Hematopoietic multipotent progenitor cell (in vitro differentiated cells): ENCODE measurements around the gene NELFB. TPM values are rescaled to one million over a fixed set of nuclear protein-coding genes. Genes with fewer than 3 reads are reported as not detected.
"Not testable (repeated sequence)": the region's sequence is repeated elsewhere in the genome, so short reads cannot be mapped to it uniquely, and the experiment has no call there.

ENCODE experiments used
- DNase-seq, 3 donors: peaks; one replicate each; pipeline ENCODE4 v3.0.0-alpha.2; 2011 to 2015; ENCODE audit warnings: low read depth in 2 of 3, low spot score in 2 of 3
- total RNA-seq: library from RNA; depleted of rRNA; stranded (reverse); fragments of >200 nt; gene quantifications from one replicate; pipeline ENCODE4 v1.2.3, GENCODE V29; 2012

NELFB gene
- total RNA-seq, 1 donor: 72.7 TPM

DNA sequence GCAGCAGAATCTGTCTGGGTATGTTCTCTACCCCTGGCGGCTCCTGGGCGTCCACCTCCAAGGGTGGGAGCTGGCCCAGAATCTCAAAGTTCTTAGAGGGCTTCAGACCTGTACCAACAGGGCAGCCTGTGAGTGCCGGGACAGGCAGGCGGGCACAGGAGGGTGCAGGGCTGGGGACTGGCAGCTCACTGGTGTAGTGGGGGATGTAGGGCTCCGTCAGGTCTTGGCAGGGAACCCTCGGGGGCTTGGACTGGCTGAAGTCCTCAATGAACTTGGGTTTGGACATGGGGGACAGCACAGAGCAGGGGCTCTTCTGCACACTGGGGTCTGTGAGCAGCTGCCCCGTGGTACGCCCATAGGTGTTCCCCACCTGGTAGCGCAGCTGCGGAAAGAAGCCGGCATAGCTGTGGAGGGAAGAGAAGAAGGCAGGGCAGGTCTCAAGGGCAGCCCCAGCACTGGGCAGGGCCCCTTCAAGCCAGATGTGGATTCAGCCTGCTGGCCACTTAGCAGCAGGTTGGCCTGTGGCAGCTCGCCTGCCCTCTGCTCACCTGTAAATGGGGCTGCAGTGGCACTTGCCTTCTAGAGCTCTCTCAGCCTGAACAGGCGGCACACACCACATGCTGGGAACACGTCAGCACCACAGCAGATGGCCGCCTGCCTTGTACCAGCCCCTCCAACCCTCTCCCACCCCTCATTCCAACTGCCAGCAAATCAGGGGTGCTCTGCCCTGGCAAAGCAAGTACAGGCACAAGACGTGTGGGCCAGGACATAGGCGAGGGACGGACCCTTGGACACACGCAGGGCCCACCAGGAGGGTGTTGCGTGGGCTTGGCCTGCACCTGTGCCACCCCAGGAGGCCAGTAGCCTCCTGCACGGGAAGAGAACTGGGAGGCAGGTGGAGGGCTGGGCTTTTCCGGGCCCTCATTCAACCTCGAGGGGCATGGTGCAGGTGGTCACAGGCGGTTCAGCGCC, 9.4 kb upstream of the NELFB start:
- no peak for DNase-seq

DNA sequence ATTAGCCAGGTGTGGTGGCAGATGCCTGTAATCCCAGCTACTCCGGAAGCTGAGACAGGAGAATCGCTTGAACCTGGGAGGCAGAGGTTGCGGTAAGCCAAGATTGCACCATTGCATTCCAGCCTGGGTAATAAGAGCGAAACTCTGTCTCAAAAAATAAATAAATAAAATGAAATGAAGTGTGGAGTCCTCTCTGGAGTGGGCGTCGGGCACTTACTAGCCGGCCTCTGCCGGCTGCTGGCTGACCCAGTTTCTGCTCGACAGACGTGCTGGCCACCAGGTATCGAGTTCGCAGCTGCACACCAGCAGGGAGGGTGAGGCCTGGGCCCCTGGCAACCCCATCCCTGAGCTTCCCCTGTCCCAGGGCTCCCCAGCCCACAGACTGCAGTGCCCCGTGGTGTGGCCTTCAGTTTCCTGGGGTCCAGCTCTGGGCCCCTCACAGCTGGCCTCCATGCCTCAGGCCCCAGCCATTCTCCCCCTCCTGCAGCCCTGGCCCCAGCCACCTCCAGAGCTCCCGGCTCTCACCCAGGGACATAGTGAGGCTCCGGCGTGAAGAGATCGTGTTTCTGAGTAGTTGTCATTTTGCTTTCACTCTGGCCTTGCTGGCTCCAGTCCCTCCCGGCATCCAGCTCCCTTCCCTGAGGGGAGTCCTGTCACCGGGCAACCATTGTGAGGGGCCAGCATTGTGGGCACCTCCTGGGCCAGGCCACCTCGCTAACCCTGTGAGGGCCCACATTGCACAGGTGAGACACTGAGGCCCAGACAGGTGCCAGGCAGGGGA, 7.8 kb upstream of the NELFB start:
- no peak for DNase-seq

DNA sequence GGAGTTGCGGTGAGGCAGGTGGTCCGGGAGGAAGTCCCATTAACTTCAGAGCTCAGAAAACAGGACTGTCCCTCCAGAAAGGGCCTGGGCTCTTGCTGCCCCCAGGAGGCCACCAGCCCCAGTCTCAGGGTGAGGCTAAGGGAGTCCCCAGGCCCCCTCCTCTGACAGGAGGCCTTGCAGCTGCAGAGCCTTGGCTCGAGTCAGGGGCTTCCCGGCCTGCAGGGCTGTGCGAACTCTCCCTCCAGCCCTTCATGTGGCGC, 7.3 kb upstream of the NELFB start:
- DNase-seq: no peak

DNA sequence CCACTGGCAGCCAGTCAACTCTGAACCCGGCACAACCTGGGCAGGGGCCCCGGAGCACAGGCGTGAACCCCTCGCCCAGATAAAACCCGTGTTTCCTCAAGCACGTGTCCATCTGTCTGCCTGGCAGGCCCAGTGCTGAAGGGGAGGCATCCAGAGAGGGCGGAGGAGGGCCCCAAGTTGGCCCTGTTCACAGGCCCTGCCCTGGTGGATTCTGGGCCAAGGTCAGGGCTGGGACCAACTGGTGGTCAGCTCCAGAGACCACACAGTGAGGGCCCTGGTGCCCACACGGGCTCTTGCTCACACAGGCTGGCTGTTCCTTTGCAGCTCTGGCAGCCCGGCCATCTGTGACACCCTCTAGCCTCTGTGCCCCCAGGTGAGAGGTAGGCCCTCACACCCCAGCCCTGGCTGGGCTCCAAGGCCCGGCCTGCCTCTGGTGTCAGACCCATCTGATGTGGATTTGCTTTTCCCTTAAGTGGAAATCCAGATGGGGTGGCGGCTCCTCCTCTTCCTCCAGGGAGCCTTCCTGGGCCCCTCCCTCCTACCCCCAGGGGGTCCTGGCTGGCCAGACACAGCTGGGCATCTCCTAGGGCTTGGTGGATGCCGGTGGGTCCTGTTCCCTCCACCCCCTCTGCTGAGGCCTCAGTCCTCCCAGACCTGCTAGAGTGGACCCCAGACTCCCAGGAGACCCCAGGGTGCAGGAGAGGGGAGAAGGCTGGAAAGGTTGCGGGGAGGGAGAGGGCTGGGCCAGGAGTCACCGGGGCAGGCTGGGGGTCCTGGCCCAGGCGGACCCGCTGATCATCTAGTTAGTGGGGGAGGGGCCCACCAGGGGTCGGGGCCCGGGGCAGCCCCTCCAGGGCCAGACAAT, 4.6 kb upstream of the NELFB start:
- DNase-seq: no peak

DNA sequence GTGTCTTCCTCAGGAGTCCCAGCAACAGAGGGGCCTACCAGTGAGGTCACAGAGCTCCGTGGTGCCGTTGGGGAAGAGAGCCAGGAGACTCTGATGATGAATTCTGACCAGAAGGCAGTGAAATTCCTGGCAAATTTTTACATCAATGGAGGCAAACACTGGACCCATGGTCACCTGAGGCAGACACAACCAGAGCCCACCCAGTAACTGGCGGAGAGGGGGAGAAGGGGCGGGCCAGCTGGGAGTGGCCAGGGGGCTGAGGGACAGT, 4.0 kb upstream of the NELFB start, which contains the start of gene STPG3:
STPG3 (plus strand) TSS at position 93 of the 268 bp plus-strand sequence; CDS start at position 94, 1 bp downstream.
- DNase-seq: no peak

DNA sequence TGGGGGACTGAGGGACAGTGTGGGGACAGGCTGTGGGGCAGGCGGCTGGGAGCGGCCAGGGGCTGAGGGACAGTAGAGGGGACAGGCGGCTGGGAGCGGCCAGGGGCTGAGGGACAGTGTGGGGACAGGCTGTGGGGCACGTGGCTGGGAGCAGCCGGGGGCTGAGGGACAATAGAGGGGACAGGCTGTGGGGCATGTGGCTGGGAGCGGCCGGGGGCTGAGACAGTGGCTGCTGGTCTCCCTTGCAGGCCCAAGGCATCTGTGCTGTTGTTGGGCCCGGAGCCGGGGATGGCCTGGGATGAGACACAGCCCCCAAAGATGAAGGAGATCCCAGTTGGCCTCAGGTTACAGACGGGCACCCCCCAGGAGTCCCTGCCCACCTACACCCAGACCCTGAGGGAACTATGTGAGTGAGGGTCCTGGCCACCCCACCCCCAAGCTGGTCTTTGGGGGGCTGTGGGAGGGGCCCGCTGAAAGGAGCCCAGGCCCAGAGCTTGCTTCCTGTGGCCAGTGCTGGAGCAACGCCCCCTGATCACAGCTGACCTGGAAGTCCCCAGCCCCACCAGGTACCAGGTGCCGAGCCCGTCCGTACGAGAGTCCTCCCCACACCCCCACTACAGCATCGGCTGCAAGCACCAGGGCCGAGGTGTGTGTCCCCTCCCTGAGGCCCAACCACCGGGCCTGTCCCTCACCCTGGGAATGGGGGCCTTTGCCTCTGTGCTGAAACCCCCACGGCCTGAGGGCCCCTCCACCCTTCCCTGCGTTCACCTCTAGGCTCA, 3.4 kb upstream of the NELFB start:
- no peak for DNase-seq

DNA sequence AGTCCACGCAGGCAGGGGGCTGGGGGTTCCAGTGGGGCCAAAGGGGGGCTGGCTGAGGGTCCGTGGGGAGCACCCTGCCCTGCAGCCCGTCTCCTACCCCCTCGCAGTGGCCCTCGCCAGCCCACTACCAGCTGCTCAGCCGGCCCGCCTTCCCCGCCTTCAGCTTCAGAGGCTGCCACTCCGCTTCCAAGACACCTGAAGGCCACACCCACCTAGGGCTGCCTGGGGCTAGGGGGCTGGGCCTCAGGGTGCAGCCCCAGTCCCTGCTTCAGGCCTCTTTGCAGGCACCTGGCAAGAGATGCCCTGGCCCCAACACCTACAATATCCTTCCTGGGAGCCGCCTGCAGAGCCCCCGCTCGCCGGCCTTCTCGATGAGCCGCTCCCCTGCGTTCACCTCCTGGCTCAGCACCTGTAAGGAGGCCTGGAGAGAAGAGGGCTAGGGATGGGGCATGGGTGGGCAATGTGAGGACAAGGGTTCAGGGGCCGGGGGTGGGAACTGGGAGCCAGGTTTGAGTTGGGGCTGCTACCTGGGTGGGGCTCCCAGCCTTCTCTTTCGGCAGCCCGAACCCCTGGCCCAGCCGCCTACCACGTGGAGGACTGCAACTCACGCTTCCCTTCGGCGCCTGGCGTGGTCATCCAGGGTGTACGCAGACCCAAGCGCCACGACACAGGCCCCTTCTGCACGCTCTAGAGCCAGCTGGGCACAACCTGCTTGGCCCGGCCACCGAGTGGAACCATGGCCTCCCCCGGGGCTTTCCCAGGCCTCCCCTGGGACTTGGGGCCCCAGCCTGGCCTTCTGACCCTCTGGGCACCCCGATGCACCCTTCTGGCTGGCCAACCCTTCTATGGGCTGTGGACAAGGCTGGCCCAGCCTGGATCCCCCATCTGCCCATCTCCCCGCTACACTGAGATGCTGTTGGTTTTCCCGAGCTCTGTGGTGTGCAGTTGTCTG, 2.3 kb upstream of the NELFB start:
- no peak for DNase-seq

DNA sequence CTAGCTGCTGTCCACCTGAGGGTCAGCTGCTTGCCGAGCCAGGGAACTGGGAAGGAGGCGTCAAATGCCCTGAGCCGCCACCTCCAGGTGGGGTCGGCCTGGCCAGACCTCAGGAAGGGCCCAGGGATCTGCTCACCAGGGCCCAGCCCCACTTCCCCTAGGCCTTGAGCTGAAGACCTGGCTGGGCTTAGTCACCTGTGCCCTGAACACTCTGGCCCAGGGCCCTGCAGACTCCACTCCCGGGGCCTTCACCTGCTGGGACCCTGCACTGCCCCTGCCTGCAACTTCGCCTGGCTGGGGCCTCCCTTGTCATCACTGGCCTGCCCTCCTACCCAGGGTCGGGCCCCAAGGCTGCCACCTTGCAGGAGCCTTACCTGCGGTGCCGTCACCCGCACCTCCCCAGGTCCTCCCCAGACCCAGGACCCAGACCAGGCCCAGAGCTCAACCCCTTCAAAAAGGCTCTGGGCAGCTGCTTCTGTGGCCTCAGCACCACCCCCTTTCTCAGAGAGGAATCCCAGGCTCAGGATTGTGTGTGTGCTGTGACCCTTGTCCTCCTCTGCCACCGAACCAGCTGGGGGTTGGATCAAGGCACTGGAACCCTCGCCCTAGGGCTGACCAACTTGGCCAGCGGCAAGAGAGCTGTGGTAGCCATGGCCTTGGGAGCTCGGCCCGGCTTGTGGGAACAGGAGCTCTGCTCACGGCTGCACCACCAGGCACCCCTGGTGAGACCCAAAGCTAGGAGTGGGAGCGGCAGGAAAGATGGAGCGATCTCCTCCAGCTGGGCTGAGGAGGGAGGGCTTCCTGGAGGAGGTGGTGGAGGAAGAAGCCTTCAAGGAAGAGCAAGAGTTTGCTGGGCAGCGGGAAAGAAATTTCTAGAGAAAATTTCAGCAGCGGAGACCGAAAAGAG, 1.2 kb upstream of the NELFB start:
- DNase-seq: no peak

DNA sequence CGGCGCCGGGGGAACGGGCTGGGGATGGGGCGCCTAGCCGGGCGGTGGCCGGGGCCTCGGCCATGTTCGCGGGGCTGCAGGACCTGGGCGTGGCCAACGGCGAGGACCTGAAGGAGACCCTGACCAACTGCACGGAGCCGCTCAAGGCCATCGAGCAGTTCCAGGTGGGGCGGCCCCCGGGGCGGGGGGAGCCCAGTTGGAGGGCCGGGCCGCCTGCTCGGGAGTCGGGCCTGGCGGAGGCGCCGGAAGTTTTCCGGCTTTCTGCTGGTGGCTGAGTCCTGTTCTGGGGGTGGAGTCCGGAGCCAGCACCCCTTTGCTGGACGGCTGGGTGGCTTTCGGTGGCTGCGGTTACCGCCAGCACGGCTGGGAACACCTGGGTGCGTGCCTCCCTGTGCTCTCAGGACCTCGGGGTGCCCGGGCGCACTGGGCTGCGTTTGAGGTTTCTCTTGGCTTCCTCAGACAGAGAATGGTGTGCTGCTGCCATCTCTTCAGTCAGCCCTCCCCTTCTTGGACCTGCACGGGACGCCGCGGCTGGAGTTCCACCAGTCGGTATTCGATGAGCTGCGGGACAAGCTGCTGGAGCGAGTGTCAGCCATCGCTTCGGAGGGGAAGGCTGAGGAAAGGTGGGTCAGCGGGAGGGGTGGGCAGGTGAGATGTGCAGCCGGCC, 454 bp downstream of the NELFB start:
- no peak for DNase-seq

DNA sequence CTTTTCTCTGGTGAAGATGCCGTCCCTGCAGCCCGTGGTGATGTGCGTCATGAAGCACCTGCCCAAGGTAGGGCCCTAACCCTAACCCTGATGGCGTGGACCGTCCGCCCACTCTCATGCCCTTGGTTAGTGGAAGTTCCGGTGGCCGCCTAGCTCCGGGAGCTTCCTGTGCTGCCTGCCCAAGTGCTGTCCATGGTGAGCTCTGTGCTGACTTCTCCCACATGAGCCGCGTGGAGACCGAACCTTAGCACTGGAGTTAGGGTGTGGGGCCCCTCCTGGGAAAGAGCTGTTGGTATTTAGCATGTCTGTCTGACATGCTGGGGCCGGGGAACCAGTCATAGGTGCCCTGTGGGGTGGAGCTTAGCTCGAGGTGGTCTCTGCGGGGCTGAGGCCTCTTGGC, 1.2 kb downstream of the NELFB start:
- DNase-seq: no peak

DNA sequence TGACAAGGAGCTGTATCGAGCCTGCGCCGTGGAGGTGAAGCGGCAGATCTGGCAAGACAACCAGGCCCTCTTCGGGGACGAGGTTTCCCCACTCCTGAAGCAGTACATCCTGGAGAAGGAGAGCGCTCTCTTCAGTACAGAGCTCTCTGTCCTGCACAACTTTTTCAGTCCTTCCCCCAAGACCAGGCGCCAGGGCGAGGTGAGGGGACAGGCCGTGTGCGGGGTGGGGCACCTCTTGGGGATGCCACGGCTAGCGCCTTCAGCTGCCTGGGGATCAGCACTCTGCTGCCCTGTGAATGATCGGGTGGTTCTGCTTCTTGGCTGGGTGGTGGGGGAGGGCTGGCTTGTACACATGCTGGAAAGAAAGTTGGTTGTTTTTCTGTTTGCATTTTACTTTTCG, 1.7 kb downstream of the NELFB start:
- no peak for DNase-seq

DNA sequence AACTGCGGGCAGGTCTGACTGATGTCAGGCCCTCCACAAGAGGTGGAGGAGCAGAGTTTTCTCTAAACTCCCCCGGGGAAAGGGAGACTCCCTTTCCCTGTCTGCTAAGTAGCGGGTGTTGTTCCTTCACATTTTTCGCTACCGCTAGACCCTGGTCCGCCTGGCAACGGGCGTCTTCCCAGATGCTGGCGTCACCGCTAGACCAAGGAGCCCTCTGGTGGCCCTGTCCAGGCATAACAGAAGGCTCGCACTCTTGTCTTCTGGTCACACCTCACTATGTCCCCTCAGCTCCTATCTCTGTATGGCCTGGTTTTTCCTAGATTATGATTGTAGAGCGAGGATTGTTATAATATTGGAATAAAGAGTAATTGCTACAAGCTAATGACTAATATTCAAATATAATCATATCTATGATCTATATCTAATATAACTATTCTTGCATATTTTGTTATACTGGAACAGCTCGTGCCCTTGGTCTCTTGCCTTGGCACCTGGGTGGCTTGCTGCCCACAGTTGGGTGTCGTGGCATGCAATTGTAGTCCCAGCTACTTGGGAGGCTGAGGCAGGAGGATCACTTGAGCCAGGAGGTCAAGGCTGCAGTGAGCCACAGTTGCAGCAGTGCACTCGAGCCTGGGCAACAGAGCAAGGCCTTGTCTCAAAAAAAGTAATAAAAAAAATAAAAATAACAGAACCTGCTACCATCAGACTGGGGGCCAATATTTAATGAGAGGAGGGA, 7.2 kb downstream of the NELFB start:
- DNase-seq: not testable (repeated sequence)

DNA sequence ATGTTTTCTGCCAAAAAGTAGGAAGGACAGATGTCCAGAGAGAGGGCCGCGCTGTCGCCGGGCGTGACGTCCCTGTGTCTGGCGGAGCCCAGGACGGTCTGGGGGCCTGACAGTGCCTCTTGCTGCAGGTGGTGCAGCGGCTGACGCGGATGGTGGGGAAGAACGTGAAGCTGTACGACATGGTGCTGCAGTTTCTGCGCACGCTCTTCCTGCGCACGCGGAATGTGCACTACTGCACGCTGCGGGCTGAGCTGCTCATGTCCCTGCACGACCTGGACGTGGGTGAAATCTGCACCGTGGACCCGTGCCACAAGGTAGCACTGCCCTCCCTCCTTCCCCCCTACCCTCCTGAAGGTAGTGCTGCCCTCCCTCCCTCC, 7.8 kb downstream of the NELFB start:
- no peak for DNase-seq

DNA sequence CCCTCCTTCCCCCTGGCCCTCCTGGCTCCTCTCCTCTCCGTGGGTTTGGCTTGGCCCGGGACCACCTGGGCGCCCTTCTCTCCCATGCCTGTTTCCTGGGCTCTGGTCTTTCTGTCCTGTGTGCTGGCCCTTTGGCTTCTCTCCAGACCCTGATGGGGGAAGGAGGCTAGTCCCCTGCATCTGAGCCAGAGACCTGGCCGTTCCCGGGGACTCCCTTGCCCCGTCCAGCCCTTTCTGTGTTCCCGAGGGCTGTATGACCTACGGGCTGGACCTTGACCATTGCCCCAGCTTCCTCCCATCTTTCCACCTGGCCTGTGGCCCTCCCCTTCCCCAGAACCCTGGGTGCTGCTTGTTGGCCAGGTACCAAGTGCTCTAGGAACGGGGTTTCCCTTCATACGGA, 8.4 kb downstream of the NELFB start:
- no peak for DNase-seq

DNA sequence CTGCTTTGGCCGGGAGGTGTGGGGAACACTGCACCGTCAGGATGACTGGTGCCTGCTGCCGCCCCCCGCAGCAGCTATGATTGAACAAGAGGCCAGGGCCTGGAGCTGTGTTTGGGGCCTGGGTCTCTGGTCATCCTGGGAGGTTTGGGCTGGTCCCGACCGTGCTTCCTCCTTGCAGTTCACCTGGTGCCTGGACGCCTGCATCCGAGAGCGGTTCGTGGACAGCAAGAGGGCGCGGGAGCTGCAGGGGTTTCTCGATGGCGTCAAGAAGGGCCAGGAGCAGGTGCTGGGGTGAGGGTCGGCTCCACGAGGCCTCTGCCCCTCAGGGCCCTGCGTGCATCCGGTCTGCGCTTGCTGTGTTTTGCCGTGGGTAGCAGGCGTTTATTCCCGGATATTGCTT, 8.9 kb downstream of the NELFB start:
- DNase-seq: no peak

DNA sequence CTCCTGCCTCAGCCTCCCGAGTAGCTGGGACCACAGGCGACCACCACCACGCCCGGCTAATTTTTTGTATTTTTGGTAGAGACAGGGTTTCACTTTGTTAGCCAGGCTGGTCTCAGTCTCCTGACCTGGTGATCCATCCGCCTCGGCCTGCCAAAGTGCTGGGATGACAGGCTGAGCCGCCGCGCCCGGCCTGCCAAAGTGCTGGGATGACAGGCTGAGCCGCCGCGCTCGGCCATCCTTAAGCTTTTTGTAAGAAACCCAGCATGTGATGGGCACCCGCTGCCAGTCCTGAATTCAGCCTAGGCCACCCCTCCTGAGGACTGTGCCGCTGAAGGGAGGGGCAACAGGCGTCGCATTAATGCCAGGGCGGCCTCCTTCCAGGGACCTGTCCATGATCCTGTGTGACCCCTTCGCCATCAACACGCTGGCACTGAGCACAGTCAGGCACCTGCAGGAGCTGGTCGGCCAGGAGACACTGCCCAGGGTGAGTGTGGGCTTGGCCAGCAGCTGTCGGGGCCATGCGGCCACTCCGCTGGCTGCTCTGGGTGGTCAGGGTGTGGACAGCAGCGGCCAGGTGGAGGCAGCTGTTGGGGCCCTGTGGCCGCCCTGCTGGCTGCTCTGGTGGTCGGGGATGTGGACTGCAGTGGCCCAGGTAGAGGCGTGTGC, 10.5 kb downstream of the NELFB start:
- DNase-seq: no peak

DNA sequence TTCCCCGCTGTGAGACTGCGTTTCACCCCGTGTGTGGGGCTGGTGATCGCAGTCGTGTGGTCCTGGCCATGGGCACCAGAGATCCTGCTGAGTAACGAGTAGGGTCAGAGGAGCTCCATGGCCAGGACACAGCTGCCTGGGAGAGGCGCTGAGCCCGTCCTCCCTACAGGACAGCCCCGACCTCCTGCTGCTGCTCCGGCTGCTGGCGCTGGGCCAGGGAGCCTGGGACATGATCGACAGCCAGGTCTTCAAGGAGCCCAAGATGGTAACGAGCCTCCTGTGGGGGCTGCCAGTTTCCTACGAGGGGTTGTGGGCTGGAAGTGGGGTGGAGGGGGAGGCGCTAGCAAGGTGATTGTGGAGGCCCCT, 11.0 kb downstream of the NELFB start:
- no peak for DNase-seq
